Measurements from ENCODE around the gene UBE2I. TPM values are rescaled to one million over a fixed set of nuclear protein-coding genes. Genes with fewer than 3 reads are reported as not detected.

Gene UBE2I
- total RNA-seq, 1 donor from 2014 or later: 170 TPM

DNA sequence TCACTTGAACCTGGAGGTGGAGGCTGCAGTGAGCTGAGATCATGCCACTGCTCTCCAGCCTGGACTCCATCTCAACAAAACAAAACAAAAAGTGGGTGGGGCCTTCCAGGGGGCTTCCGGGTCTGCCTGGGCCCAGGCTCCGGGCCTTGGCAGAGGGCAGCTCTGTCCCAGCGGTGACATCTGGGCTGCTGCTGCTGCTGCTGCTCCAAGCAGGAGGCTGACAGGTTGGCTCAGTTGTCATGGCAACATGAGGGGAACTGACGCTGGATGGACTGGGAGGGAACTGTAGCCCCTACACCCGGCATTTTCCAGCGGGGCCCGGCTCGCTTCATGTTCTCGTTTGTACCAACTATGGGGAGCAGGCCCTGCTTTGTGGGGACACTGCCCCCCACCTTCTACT lies 28.1 kb downstream of the UBE2I start:
- DNase-seq (ENCODE audit: extremely low spot score, unreplicated experiment): no peak
- H3K4me1 Mint-ChIP-seq (ENCODE audit: unreplicated experiment): no peaks in the 10 kb centered on the region
- no peak overlapping the region for H3K27ac Mint-ChIP-seq
- H3K9me3 Mint-ChIP-seq: no peaks in the 10 kb centered on the region
- TF ChIP-seq, protein P1, sequence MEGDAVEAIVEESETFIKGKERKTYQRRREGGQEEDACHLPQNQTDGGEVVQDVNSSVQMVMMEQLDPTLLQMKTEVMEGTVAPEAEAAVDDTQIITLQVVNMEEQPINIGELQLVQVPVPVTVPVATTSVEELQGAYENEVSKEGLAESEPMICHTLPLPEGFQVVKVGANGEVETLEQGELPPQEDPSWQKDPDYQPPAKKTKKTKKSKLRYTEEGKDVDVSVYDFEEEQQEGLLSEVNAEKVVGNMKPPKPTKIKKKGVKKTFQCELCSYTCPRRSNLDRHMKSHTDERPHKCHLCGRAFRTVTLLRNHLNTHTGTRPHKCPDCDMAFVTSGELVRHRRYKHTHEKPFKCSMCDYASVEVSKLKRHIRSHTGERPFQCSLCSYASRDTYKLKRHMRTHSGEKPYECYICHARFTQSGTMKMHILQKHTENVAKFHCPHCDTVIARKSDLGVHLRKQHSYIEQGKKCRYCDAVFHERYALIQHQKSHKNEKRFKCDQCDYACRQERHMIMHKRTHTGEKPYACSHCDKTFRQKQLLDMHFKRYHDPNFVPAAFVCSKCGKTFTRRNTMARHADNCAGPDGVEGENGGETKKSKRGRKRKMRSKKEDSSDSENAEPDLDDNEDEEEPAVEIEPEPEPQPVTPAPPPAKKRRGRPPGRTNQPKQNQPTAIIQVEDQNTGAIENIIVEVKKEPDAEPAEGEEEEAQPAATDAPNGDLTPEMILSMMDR (conservative IDR thresholded peaks at IDR 0.05): no peak
- no peak overlapping the region for H3K4me3 Mint-ChIP-seq
- peaks cover 33% of the 10 kb centered on the region for H3K27me3 Mint-ChIP-seq
- H3K36me3 Mint-ChIP-seq: no peaks in the 10 kb centered on the region

DNA sequence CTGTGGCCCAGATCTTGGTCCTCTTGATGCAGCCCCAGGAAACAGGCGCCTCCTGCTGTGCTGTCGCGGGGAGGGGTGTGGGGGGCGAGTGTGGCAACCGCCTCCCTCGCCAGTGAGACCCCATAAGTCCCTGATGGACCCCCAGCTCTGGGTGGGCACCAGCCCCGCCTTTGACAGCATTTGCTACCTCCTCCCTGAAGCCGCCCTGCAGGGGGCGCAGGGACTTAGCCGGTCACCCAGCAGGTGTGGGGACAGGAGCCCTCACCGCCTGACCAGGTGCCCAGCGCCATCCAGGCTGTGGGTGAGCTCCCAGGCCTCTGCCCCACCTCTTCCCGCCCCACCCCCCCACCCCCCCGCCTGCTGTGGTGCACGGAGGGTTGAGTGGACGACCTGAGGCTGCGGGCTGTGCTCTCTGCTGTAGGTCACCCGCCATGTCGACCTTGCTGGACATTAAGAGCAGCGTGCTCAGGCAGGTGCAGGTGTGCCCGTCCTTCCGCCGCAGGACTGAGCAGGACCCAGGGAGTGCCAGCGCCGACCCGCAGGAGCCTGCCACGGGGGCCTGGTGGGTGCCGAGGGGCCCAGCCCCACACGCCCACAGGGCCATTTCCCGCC lies 28.8 kb downstream of the UBE2I start:
- no peak overlapping the region for H3K27ac Mint-ChIP-seq
- no peak overlapping the region for H3K4me3 Mint-ChIP-seq
- TF ChIP-seq, protein P1 (conservative IDR thresholded peaks at IDR 0.05): peak; percentile 68
- no peak for DNase-seq (ENCODE audit: extremely low spot score, unreplicated experiment)
- H3K36me3 Mint-ChIP-seq: no peaks in the 10 kb centered on the region
- peaks cover 33% of the 10 kb centered on the region for H3K27me3 Mint-ChIP-seq
- peaks cover 5% of the 10 kb centered on the region for H3K4me1 Mint-ChIP-seq (ENCODE audit: unreplicated experiment)
- no peaks in the 10 kb centered on the region for H3K9me3 Mint-ChIP-seq

DNA sequence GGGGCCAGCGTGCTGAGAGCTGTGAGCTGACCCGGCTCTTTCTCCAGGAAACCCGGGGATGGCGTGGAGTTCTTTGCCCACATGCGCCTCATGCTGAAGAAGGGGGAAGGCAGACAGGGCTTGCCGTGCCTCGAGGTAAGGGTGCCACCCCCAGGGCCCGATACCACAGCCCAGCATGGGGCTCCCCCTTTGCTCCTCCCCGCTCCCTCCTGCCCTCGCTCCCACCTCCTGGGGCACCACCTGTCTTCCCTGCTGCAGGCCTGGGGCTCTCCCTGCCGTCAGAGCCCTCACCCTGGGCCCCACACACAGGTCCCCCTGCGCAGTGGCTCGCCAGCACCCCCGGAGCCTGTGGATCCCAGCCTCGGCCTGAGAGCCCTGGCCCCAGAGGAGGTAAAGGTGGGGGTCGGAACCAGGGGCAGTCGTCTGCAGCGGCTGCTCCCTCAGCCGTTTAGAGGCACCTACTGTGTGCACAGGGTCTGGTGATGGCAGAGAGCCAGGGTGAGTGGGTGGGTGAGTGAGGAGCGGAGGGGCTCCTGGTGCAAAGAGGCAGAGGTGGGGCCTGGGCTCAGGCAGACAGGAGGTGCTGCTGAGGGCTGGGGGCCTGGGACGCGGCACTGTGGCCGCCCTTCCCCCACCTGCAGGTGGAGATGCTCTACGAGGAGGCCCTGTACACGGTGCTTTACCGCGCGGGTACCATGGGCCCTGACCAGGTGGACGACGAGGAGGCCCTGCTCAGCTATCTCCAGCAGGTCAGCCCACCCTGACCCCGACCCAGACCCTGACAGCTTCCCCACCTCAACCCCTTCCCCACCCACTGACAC lies 29.6 kb downstream of the UBE2I start:
- DNase-seq (ENCODE audit: extremely low spot score, unreplicated experiment): no peak
- H3K36me3 Mint-ChIP-seq: no peaks in the 10 kb centered on the region
- peaks cover 8% of the 10 kb centered on the region for H3K4me1 Mint-ChIP-seq (ENCODE audit: unreplicated experiment)
- H3K27me3 Mint-ChIP-seq: peaks cover 35% of the 10 kb centered on the region
- H3K4me3 Mint-ChIP-seq: no peak overlapping the region
- no peaks in the 10 kb centered on the region for H3K9me3 Mint-ChIP-seq
- TF ChIP-seq, protein P1 (conservative IDR thresholded peaks at IDR 0.05): no peak
- H3K27ac Mint-ChIP-seq: no peak overlapping the region

DNA sequence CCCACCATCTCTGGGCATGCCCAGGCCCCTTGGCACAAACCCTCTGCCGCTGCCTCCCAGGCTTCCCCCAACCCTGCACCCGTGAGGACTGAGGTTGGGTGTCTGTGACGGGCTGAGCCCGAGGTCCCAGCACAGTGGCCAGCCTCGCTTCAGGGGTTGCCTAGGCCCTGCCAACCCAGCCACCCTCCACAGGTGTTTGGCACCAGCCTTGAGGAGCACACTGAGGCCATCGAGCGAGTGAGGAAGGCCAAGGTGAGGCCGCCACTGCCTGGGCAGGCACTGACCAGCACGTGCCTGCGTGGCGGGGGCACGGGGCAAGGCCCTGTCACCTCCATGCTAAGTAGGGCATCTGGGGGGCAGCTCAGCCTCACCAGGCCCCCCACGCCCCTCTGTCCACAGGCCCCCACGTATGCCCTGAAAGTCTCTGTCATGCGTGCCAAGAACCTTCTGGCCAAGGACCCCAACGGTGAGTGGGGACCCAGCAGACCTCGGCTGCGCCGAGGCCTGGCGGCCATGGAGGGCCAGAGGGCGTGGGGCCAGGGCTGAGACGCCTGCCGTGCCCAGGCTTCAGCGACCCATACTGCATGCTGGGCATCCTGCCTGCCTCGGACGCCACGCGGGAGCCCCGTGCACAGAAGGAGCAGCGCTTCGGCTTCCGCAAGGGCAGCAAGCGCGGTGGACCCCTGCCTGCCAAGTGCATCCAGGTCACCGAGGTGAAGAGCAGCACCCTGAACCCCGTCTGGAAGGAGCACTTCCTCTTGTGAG lies 31.5 kb downstream of the UBE2I start:
- no peak for DNase-seq (ENCODE audit: extremely low spot score, unreplicated experiment)
- Mint-ChIP-seq H3K27me3 (peaks cover 19% of the 10 kb centered on the region), H3K4me1 (ENCODE audit: unreplicated experiment) (peaks cover 8% of the 10 kb centered on the region), H3K4me3 (no peak overlapping the region), H3K36me3 (no peaks in the 10 kb centered on the region), H3K9me3 (no peaks in the 10 kb centered on the region), H3K27ac (no peak overlapping the region)
- TF ChIP-seq, protein P1 (conservative IDR thresholded peaks at IDR 0.05): no peak

DNA sequence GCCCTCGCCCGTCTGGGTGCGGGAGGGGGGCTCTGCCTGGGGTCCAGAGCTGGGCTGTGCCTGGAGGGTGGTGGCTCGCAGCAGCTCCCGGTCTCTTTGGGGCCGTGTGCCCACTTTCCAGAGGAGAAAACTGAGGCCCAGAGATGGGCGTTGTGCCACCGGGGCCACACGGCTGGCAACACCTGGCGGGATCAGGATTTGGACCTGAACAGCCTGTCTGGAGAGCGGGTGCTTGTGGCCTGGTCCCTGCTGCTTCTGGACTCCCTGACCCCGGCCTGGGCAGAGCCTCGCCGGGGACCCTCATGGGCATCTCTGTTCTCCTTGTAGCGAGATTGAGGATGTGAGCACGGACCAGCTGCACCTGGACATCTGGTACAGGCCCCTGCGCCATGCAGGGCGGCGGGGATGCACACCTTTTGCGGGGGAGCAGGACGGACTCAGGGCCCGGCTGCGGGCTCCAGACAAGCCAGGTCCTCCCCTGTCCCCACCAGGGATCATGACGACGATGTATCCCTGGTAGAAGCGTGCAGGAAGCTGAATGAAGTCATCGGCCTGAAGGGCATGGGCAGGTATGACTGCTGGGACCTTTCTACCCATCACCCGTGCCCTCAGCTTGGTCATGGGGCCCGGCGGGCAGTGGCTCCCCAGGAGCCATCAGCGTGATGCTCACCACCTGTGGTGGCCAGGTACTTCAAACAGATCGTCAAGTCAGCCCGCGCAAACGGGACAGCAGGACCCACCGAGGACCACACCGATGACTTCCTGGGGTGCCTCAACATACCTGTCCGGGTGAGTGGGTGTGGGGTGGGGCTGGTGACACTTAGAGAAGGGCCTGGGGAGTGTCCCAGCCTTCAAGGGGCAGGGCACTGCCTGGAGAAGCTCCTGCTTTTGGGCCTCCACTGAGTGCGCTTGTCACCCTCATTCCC lies 32.3 kb downstream of the UBE2I start:
- TF ChIP-seq, protein P1 (conservative IDR thresholded peaks at IDR 0.05): no peak
- Mint-ChIP-seq H3K27me3 (peaks cover 11% of the 10 kb centered on the region), H3K9me3 (no peaks in the 10 kb centered on the region)

More for the DNA sequence above, 32.3 kb downstream of the UBE2I start:
- H3K27ac Mint-ChIP-seq: no peak overlapping the region
- peaks cover 8% of the 10 kb centered on the region for H3K4me1 Mint-ChIP-seq (ENCODE audit: unreplicated experiment)
- no peak for DNase-seq (ENCODE audit: extremely low spot score, unreplicated experiment)
- no peaks in the 10 kb centered on the region for H3K36me3 Mint-ChIP-seq
- no peak overlapping the region for H3K4me3 Mint-ChIP-seq
